NCI-H1930 (cell line): ENCODE data around the gene KLF16.

Source experiments
- DNase-seq, 2 experiments: peaks; one replicate each; lab custom pipeline; 2025; lab: John Stamatoyannopoulos, UW

Gene KLF16

DNA sequence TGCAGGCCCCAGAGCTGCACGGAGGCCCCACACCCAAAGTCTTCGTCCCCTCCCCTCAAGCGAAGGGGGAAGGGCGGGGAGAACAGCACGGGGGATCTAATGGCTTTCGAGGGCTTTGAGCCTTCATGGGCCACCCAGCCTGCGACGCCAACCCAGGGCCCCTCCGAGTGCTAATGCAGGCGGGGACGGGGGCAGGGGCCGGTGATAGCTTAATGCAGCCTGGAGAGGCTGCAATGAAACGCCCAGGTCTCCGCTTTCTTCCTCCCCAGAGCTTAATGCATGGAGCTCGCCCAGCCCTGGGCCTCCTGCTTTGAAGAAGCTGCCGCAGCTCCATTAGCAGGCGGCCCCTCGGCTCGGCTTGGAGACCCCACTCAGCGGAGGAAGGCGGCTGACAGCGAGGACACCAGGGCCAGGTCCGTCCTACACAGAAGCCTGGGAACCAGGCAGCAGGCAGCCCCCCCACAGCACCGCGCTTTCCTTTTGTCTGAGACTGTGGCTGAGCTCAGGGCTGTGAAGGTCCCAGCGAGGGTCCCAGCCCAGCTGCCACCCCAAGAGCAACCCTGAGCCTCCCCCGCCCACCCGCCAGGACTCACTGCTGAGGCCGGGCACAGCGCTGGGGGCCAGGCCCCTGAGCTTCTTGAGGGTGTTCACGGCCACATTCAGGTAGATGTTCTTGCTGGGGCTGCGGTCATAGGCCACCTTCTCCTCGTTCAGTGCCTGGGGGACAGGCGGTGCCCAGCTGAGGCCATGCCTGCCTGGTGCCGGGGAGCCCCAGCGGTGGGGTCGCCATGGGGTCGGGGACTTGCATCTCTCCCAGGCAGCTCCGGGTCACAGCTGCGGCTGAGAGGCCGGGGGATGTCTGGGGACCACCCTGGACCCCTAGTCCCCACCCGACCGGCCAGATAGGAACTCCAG, 43.8 kb downstream of the KLF16 start:
- no peak for DNase-seq

DNA sequence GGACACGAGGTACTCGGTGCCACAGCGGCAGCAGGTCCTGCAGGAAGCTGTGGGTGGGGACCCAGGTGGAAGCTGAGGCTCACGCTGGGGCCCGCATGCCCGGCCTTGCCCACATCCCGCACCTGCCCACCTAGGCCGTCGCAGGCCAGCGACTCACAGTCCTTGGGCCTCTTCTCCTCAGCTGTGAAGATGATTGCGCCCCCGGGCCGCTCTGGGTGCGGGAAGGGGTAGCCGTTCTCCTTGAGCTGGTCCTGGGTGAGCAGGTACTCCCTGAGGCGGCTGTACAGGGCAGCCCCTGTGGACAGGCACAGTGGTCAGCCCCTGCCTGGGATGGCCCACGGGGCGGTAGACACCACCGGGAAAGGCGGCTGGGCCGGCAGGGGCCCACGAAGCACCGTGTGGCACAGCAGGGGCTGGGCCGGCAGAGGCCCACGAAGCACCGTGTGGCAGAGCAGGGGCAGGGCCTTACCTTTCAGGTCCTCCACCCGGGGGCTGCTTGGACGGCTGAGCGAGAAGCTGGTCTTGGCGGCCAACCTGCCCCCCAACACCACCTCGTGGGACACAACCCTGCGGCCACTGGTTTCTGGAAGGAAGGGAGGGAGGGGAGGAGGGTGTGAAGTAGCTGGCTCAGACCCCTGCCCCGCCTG, 44.7 kb downstream of the KLF16 start:
- DNase-seq = no peak

DNA sequence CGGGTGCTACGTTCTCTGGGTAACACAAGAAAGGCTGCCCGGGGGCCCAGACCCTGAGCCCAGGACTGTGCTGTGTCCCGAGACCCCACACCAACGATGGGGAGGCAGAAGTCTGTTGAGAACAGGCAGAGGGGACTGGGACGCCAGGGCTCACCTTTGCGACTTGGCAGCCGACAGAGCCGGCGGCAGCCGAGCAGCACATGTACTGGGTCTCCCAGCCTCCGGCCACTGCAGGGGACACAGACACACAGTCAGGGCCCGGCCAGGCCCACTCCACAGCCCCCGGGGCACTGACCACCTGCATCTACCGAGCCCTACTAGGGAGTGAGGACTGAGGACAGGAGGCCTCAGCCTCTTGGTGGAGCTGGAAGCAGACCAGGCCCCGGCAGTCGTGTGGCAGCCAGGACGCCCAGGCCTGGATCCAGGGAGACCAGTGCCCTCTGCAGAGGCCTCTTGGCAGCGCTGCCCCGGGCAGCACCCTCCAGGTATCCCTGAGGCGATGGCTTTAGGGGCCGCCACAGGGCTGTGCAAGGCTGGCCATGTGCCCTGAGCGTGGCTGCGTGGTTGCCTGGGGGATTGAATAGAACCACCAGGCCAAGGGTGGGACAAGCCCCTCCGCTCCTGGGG, 45.7 kb downstream of the KLF16 start:
- DNase-seq = no peak

DNA sequence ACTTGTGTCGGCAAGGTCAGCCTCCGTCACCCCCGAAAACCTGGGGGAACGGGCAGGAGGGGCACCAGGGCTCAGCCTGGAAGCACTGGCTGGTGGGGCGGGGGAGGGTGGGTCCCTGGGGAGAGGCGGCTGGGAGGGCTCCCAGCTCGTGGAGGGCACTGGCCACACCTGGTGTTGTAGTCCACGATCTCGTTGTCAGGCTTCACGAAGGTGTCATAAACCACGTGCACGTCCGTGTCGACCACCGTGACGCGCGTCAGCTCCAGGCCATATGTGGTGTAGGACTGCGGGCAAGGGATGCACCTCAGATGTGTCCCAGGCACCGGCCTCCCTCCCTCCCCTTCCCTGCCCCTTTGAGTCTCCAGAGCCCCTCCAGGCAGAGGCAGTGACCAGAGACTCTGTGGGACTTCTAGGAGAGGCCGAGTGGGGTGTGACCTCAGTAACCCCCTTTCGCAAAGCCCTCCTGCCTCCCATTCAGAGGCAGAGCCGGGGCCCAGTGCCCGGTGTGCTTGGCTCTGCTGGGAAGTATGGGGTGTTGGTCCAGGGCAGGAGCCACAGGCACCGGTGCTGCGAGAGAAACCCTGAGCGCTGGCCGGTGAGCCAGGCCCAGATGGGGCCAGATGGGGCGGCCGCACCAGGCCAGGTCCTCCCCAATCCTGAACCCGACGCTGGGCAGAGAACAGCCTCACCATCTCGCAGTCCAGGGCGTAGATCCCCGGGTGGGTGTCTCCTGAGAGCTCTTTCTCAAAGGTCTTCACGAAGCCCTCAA, 46.7 kb downstream of the KLF16 start:
- no peak for DNase-seq

DNA sequence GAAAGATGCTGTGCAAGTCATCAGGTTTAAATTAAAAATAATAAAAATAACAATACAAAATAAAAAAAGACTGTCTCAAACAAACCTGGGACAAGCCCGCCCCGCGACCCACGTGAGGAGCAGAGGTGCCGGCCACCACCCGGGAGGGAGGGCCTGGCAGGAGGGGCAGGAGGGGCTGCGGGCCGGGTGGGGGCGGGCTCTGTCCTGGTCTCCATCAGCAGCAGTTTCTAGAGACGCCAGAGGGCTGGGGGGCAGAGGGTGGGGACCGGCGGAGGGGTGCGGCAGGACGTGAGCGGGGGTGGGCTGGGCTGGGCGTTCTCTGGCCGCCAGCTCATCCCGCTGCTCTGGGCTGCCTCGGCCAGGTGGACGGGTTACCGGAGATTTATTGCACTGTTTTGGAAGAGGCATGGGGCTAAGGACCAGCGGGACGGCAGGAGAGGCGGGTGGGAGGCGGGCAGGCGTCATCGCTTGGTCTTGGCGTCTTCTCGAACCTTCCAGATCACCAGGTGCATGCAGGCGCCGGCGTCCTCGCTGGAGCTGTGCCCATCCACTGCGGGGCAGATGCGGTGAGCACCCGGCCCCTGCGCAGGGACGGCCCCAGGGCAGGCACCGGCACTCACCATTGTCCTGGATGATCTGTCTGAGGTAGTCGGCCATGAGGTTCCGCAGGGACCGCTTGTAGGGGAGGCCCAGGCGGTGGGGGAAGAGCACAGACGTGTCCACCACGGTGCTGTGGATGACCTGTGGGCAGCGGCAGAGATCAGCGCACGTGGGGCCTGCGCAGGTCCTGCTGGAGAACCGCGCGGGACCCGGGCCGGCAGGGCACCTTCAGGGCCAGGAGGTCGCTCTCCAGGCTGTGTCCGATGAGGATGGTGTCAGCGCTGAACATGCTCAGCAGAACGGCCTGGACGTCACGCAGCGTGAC, 47.5 kb downstream of the KLF16 start:
- DNase-seq = no peak

DNA sequence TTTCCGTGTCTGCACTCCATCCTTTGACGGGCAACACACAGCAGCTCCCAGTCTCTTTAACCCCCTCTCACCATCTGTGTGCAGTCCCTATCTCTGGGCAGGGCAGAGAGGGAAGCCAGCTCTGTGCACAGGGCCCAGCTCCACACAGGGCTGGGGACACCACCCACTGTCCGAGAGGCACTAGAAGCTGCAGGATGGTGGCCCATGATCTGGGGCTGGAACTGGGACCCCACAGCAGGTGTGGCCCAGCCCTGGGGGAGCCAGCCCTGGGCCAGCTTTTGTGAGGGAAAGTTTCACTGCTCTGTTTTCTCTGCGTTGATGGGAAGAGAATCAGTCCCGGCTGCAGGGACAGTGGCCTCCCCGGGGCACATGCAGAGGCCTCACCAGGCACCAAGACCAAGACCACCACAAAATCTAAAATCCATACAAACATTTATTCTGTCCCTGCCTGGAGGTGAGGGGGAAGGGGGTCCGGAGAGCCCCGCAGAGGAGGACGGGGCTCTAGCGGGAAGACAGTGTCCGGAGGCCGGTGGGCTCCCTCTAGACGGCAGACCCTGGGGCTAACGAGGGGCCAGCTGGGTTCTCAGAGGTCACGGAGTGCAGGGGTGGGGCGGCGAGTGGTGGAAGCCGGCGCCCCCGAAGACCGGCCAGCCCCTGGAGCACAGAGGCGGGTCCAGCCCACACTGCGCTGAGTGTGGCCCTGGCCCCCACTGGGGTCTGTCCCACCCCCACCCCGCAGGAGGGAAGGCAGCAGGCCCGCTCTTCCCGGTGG, 48.4 kb downstream of the KLF16 start:
- DNase-seq = no peak

DNA sequence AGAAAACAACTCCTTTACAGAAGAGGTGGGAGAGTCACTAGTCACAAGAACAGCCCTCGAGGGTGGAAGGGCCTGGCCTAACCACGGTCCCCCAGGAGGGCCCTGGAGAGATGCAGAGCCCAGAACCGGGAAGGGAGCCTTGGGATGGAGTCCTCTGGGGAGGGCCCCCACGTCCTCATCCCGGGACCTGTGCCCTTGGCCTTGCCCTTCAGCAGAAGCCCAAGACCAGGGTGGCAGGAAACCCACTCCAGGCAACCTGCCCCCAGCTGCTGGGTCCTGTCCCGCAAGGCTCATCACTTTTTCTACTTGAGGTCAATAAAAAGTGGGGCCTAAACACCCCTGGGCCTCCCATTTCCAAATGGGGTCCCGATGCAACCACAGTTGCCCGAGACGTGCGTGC, 49.0 kb downstream of the KLF16 start:
- DNase-seq = no peak

DNA sequence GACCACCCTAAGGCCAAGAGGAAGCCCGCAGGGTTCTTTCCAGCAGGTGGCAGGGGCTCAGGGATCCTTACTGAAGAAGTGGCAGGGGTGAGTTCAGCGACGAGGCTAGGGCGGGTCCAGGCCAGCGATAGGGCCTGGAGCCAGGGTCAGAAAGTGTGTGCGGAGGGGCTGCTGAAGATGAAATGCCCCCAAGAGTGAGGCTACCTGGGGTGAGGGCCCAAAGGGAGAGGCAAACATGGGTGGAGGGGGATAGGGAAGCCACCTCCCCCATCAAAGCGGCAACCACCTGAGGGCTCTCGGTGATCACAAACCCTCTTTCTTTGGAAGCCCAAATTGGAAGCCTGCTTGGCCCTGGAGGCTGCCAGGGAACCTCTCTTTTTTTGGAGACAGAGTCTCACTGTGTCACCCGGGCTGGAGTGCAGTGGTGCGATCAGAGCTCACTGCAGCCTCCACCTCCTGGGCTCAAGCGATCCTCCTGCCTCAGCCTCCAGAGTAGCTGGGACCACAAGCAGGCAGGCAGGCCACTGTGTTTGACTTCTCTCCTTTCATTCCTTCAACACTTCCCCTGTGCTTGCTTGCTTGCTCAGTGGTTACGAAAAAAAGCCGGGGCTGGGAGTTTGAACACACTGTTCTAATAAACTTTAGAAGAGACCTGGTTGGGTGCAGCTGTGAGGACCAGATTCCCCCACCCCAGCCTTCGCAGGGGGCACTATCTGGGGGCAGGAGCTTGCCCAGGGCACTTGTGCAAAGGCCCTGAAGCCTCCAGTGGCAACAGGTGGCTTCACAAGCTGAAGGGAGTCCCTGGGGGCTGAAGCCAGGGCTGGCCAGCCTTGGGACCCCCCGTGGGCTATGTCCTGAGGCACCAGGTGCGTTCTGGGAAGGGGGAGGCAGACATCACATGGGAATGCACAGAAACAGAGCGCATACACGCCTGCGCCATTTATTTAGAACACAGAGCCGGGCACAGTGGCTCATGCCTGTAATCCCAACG, 49.9 kb downstream of the KLF16 start:
- no peak for DNase-seq

DNA sequence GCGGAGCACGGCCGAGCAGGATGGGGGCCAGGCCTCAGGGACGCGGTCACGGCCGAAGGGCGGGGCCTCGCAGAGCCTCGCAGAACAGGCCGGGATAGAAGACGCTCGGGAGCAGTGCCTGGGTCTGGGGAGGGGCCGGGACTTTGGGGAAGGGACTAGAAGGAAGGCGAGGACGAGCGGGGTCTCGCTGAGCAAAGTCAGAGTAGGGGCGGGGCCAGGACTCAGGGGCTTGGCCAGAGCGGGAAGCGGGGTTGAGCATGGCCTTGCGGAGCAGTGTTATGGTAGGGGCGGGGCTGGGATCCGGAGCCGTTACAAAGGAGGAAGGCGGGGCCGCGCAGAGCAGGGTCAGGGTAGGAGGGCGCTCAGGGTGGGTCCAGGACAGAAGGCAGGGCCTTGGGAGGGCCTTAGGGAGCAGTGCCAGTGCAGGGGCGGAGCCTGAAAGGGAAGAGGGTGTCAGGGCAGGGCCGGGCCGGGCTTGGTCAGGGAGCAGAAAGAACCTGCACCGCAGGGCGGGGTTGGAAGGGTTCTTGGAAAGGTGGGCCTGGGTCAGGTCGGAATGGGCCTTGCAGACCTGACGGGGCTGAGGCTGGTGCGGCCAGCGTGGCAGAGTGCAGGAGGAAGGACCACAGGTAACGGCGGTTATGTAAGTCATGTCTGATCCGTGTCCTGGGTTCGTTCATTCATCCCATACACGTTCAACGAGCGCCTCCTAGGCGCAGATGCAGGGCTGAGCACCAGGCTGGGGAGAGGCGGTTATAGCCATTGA, 50.8 kb downstream of the KLF16 start:
- peak; percentile 51 to 52 for DNase-seq

DNA sequence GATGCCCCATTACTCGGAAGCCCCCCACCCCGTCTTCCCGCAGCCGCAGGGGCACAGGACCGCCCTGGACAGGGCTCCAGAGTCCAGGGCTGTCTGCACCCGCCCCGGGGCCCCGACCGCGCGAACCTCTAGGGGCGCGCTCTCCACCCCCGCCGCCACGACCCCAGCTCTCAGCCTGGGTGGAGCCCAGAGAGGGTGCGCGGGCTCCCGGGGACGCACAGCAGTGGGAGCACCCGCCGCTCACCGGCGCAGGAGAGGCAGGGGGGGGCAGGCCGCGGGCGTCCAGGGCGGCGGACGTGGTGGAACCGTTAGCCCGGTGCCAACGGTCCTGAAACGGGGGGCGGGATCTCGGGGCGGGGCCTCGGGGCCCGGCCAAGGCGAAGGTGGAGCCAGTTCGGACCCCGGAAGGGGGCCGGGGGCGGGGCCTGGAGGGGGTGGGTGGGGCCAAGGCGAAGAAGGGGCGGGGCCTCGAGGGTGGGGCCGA, 51.4 kb downstream of the KLF16 start, which contains the start of gene ATP8B3:
Gene ATP8B3, minus strand, starts transcription at position 335 of the 484 bp plus-strand sequence. CDS start 540 bp downstream, outside the sequence.
- DNase-seq = no peak

DNA sequence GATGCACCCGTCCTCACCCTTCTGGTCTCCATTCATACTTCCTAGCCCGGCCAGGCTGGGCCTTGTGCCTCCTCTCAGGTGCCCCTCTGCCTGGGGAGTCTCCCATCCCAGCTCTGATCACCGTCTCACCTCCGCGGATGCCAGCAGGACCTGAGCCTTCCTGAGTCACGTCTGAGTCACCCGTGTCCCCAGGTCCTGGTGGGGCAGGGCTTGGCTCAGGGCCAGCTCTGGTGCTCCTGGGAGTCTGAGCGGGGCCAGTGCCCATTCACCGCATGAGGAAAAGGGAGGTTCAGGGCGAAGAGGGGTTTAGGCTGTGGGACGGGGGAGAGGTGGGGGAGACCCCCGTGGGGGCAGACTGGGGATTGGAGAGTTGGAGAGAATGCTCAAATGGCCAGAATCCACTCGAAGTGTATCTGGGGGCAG, 51.9 kb downstream of the KLF16 start:
- DNase-seq = no peak

DNA sequence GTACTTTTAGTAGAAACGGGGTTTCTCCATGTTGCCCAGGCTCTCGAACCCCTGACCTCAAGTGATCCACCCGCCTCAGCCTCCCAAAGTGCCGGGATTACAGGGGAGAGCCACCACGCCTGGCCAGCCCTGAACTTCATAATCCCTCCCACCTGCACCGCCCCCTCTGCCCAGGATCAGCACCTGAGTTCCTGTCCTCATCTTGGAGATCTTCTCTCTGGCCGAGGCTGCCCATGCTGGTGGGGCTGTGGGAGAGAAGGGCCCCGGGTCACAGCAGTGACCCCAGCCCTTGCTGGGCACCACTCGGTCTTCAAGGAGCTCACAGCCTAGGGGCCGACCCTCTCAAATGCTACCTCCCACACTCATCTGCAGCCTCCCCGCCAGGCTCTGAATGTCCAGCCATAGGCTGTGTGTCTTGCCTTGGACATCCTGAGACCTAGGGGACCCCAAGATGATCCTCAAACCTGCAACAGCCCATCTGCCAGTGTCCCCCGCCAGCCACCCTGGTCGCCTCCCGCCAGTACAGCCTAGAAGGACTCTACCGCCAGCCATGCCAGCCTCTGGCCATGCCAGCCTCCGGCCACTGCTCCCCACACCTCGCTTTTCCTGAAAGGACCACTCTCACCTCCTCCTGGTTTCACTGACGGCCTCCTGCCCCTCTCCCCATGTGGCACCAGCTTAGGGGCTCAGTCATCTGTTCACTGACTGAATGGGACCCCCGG, 52.8 kb downstream of the KLF16 start:
- no peak for DNase-seq

DNA sequence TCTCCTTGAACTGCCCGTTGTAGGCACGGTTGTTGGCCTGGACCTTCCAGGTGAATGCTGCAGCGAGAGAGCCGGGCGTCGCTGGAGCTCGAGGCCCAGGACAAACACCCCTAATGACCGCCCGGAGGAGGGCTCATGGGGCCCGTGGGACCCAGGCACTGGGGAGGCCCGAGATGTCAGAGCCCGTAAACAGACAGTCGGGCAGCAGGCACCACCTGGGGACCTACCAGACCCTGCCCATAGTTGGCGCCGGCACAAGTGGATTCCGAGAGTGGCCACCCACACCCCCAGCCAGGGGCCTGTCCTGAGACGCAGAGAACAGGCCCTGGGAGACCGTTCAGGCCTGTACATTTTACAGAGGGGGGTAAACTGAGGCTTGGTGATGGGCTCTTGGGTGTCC, 53.7 kb downstream of the KLF16 start:
- DNase-seq = no peak

DNA sequence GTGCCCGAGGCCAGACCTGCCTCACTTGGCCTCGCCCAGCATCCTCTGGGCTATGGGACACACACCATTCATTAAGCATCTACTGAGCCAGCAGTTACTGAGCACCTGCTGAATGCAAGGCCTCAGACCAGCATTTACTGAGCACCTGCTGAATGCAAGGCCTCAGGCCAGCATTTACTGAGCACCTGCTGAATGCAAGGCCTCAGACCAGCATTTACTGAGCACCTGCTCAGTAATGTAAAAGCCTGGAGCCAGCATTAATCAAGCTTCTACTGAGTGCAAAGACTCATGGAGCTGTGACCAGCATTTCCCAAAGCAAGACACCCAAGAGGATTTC, 55.0 kb downstream of the KLF16 start:
- no peak for DNase-seq

DNA sequence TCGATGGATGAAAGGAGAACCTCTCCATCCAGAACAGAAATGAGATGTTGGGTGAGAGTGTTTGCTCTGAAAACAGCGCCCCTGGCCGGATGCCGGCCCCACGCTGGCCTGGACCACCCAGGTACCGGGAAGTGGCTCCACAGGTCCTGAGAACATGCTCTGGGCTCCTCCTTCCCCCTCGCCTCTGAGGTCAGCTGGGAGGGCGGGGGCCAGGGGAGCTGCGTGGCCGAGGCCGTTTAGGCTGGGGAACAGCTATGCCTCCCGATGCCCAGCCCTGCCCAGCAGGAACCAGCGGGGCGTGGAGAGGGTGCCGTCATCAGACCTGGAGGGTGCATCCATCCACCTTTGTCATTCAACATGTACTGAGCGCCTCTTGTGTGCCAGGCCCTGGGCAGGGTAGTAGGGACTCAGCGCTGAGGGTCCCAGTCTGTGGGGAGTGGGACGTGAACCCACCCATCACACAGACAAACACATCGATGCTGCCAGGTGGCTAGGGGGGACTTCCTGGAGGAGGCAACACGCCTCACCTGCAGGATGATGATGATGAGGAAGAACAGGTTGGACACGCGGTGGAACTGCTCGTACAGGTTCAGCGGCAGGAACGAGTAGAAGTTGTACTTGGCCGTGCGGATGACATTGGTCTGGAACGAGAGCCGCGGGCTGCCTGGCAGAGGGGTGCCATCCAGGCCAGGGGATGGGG, 55.5 kb downstream of the KLF16 start:
- DNase-seq = no peak

DNA sequence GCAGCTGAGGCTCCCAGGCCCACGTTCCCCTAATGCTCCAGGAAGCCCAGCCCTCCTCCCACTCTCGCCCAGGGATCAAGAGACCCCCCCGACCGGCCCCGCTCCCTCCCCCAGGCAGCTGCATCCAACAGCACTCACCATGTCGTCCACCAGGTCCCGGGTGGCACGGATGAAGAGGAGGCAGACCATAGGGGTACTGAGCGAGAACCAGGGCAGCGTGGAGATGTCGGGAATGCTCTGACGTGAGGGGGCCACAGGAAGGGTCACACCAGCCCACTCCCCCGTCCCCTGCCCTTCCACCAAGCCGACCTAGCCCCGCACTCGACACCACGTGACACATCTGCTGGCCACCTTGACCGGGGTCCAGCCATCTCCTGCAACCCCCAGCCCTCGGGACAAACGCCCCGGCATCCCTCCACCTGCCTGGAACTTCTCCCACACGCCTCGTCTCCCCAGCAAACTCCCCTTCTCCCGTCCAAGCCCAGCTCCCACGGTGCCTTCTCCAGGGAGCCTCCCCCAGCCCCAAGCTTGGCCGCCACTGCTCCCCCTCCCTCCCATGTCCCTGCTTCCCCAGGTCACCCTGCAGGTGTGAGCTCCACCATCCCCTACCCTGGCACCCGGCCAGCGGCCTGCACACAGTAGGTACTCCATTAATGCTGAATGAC, 56.2 kb downstream of the KLF16 start:
- DNase-seq = no peak
